ENCODE data around the gene NLRC4. TPM values are rescaled to one million over a fixed set of nuclear protein-coding genes. Genes with fewer than 3 reads are reported as not detected.

NLRC4 gene
- total and polyA plus RNA-seq, 2 donors (not counting 1 experiment from before 2014, with no cell fraction given), result 0.64 to 0.94 TPM

- H3K27ac Mint-ChIP-seq, result no peak overlapping the region
- TF ChIP-seq EZH2 (IDR thresholded peaks at IDR 0.05; ENCODE audit: borderline replicate concordance, insufficient read depth, low read depth, low read length, poor library complexity, severe bottlenecking) (no peak), CTCF (IDR thresholded peaks at IDR 0.05) (no peak)
- POLR2A ChIA-PET, result no interaction called here
- Histone ChIP-seq H4K20me1 (ENCODE audit: control insufficient read depth, insufficient read depth, low read length, poor library complexity, severe bottlenecking) (no peaks in the 10 kb centered on the region), H3K4me2 (replicated peaks; ENCODE audit: low read depth, low read length, poor library complexity, severe bottlenecking) (no peak overlapping the region), H3K9ac (ENCODE audit: low read length) (no peak overlapping the region), H2AFZ (ENCODE audit: insufficient read depth, low read depth, low read length, poor library complexity, severe bottlenecking) (no peak overlapping the region), H3K27ac (ENCODE audit: low read length in 2 of 2) (no peak overlapping the region), H3K36me3 (replicated peaks in 1 of 2; ENCODE audit: control extremely low read depth in 1 of 2, control insufficient read depth in 1 of 2, extremely low read depth in 1 of 2, insufficient read depth in 2 of 2, low read length in 1 of 2) (peaks cover 0 to 10% of the 10 kb centered on the region in 2 experiments), H3K27me3 (replicated peaks in 1 of 4; ENCODE audit: control extremely low read depth in 1 of 4, control insufficient read depth in 3 of 4, insufficient read depth in 4 of 4, low read length in 3 of 4) (no peaks in the 10 kb centered on the region), H3K79me2 (ENCODE audit: control insufficient read depth, insufficient read depth, low read length) (no peaks in the 10 kb centered on the region), H3K9me3 (ENCODE audit: control extremely low read depth in 1 of 3, control insufficient read depth in 2 of 3, insufficient read depth in 1 of 3, low read length in 2 of 3) (no peaks in the 10 kb centered on the region), H3K4me1 (ENCODE audit: control insufficient read depth in 2 of 2, insufficient read depth in 2 of 2, low read length in 2 of 2) (no peaks in the 10 kb centered on the region), H3K4me3 (ENCODE audit: control extremely low read depth in 1 of 5, extremely low read depth in 1 of 5, insufficient read depth in 1 of 5, low read depth in 2 of 5, low read length in 4 of 5) (no peak overlapping the region)
- 100% methylated on average over 1 of the region's 2 CpGs for WGBS (ENCODE audit: insufficient coverage)
- CTCF ChIA-PET, result no interaction called here
- H3K4me1 Mint-ChIP-seq, result no peaks in the 10 kb centered on the region
- no peaks in the 10 kb centered on the region for H3K9me3 Mint-ChIP-seq (ENCODE audit: insufficient read depth)
- H3K4me3 Mint-ChIP-seq, result no peak overlapping the region
- no peaks in the 10 kb centered on the region for H3K27me3 Mint-ChIP-seq
- ATAC-seq (ENCODE audit: low read depth) (no peak), DNase-seq (no peak)
- intact Hi-C loops (cut with micrococcal nuclease), result no loop called here
Measured at GRCh38 chr2:32228181-32228580, 36.5 kb downstream of the NLRC4 start.

GRCh38 chr2:32227492-32227891 lies 37.2 kb downstream of the NLRC4 start:
- no peak overlapping the region for H3K27ac Mint-ChIP-seq
- H3K4me3 Mint-ChIP-seq, result no peak overlapping the region
- ATAC-seq (ENCODE audit: low read depth) (no peak), DNase-seq (no peak)
- no peaks in the 10 kb centered on the region for H3K4me1 ChIP-seq (ENCODE audit: control insufficient read depth in 2 of 2, insufficient read depth in 2 of 2, low read length in 2 of 2)
- no peaks in the 10 kb centered on the region for H3K79me2 ChIP-seq (ENCODE audit: control insufficient read depth, insufficient read depth, low read length)
- no peak overlapping the region for H3K27ac ChIP-seq (ENCODE audit: low read length in 2 of 2)
- ChIA-PET POLR2A (no interaction called here), CTCF (no interaction called here)
- no peak overlapping the region for H3K4me2 ChIP-seq (replicated peaks; ENCODE audit: low read depth, low read length, poor library complexity, severe bottlenecking)
- no peak overlapping the region for H3K9ac ChIP-seq (ENCODE audit: low read length)
- no peak overlapping the region for H2AFZ ChIP-seq (ENCODE audit: insufficient read depth, low read depth, low read length, poor library complexity, severe bottlenecking)
- no peaks in the 10 kb centered on the region for H3K9me3 Mint-ChIP-seq (ENCODE audit: insufficient read depth)
- no peaks in the 10 kb centered on the region for H3K9me3 ChIP-seq (ENCODE audit: control extremely low read depth in 1 of 3, control insufficient read depth in 2 of 3, insufficient read depth in 1 of 3, low read length in 2 of 3)
- H3K27me3 Mint-ChIP-seq, result no peaks in the 10 kb centered on the region
- H3K27me3 ChIP-seq (replicated peaks in 1 of 4; ENCODE audit: control extremely low read depth in 1 of 4, control insufficient read depth in 3 of 4, insufficient read depth in 4 of 4, low read length in 3 of 4), result no peaks in the 10 kb centered on the region
- peaks cover 2 to 16% of the 10 kb centered on the region in 2 experiments for H3K36me3 ChIP-seq (replicated peaks in 1 of 2; ENCODE audit: control extremely low read depth in 1 of 2, control insufficient read depth in 1 of 2, extremely low read depth in 1 of 2, insufficient read depth in 2 of 2, low read length in 1 of 2)
- no peaks in the 10 kb centered on the region for H3K4me1 Mint-ChIP-seq
- H3K4me3 ChIP-seq (ENCODE audit: control extremely low read depth in 1 of 5, extremely low read depth in 1 of 5, insufficient read depth in 1 of 5, low read depth in 2 of 5, low read length in 4 of 5), result no peak overlapping the region
- intact Hi-C loops (cut with micrococcal nuclease), result no loop called here
- H4K20me1 ChIP-seq (ENCODE audit: control insufficient read depth, insufficient read depth, low read length, poor library complexity, severe bottlenecking), result no peaks in the 10 kb centered on the region
- no peak for TF ChIP-seq EZH2 (IDR thresholded peaks at IDR 0.05; ENCODE audit: borderline replicate concordance, insufficient read depth, low read depth, low read length, poor library complexity, severe bottlenecking)
- TF ChIP-seq CTCF (IDR thresholded peaks at IDR 0.05), result no peak

Measured in B cell (primary cell).